Hippocampal formation (tissue), 2 donors: Measurements from ENCODE around the gene CAMSAP1.

Experiments used
- DNase-seq, 2 donors: peaks; one replicate each; lab custom pipeline; 2025; lab: John Stamatoyannopoulos, UW

CAMSAP1 gene

DNA sequence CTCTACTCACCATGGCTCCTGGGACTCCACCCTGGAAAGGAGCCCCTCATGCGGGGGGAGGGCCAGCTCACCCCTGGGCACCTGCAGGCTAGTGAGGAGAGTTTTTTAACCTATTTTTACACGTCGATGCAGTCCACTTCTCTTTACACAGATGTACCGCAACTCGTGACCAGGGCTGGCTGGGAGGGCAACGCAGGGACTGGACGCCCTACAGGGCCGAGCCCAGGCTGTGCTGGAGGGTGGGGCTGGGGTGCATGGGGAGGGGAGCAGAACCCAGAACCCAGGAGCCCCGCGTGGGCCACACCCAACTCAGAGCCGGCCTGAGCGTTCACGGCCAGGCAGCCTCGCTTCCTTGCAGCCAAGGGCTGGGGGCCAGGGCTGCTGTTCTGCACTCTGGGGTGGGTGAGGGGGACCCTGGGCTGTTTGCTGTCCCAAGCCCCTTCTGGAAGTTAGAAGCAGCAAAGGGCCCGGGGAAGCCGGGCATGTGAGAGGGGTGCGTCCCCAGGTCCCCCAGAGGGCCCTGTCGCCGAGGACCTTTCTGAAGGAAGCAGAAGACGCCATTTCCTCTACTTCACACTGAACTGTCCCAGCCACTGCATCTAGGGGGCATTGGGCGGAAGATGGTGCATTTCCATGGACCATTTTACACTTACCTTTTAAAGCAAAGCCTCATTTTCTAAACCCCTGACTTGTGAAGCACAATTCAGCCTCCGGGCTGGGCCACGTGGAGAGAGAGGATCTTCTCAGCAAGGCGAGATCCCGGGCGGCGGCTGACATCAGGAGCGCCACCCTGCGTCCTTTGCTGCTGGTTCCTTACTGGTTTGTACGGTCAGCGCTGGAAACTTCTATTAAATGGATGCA is 114.8 kb downstream of the CAMSAP1 start:
- DNase-seq: no peak

DNA sequence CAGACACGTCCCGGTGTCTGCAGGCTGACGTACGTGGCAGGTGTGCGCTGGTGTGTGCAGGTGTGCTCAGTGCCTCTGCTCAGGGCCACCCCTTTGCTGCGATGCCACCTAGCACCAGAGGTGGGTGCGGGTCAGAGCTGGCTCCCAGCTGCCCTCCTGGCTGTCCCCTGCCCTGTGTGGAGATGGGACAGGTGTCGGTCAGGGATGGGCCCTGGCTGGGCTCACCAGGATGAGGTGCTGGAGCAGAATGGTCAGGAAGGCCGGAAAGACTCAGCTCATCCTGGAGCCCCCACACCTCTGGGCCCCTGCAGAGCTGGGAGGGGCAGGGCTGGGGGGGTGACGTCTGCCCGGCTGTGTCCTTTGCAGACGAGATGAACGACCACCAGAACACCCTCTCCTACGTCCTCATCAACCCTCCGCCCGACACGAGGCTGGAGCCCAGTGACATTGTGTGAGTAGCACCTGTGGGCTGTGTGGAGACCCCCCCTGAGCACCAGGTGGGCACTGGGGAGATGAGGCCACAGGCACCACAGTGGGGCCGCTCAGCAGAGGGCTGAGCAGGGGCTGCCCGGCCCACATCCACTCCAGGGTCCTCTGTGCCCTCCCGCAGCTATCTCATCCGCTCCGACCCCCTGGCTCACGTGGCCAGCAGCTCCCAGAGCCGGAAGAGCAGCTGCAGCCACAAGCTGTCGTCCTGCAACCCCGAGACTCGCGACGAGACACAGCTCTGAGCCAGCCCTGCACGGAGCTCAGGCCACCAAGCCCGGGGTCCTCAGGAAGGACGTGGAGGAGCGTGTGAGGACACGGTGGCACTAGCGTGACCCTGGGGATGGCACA is 115.7 kb downstream of the CAMSAP1 start:
- DNase-seq: no peak

DNA sequence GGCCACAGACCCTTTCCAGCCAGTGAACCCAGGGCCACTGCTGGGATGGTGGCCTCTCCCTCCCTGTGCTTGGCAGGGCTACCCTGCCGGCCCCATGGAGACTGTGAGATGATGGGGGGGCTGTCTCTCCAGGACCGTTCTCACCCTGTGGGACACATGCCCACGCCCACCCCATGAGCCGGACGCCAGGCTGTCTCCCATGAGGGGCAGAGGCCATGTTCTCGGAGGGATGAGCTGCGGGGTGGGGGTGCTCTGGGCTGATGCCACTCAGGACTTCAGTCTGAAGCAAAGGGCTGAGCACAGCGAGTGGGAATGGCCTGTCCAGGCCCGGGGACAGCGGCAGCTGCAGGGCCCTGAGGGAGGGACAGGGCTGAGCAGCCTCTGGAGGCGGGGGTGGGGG is 116.5 kb downstream of the CAMSAP1 start:
- DNase-seq: no peak

DNA sequence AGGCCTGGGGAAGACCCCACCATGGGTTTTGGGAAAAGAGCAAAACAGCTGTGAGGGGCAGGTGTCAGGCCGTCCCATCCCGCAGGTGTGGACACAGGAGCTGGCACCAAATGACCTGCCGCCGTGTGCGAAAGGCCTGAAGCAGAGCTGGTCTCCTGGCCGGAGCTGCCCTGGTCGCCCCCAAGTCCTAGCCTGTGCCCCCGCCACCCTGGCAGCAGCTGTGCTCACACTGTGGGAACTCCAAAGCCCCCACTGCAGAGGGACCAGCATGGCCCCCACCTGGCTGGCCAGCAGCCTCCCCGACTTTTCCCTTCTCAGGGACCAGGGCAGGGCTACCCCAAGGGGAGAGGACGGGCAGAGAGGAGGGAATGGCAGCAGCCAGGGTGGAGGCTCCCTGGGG is 117.0 kb downstream of the CAMSAP1 start:
- DNase-seq: no peak

DNA sequence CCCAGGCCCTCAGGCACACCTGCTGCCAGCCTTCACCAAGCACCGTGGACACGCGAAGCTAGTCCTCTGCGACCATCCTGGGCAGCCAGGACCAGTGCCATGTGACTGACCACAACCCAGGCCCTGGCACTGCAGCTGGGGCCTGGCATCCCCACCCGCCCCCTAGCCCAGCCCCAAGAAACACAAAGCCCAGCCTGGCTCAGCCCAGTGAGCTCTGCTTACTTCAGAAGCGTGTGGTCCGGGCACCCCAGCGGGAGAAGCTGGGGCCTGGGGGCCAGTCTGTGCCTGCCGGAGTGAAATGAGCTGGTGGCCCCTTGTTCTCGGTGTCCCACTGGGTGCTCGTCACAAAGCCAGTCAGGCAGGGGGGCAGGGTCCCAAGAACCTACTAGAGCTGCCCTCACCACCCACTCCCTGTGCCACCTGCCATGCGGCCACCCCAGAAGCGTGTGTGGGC is 117.5 kb downstream of the CAMSAP1 start:
- DNase-seq: no peak

DNA sequence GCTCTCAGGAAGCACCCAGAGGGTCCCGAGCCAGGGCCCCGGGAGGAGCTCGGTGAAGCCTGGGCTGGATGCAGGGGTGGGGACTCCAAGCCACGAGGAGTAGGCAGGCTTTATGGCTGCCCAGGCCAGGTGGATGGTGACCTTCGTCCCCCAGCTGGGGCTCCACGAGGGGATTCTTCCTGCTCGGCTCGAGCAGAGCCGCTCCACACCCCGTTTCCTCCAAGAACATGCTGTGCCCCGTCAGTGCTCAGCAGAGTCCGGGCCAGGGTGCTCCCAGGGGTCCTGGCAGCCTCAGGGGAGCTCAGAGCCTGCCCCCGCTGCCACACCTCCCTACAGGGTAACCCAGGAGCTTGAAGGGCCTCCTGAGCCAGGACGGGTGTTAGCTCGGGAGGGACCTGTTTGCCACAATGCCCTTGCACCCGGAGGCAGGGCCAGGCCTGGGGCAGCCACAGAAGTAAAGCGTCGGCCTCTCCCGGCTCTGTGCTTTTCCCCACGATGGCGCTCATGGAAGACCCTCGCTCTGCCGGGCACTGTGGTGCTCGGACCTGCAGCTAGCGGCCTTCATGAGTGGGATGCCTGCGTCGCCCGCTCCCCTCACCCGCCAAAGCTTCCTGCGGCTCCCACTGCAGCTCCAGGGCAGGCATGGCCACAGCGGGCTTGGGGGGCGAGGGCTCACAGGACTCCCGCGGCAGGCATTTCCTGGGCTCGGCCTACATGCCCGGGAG is 118.6 kb downstream of the CAMSAP1 start:
- DNase-seq: no peak

DNA sequence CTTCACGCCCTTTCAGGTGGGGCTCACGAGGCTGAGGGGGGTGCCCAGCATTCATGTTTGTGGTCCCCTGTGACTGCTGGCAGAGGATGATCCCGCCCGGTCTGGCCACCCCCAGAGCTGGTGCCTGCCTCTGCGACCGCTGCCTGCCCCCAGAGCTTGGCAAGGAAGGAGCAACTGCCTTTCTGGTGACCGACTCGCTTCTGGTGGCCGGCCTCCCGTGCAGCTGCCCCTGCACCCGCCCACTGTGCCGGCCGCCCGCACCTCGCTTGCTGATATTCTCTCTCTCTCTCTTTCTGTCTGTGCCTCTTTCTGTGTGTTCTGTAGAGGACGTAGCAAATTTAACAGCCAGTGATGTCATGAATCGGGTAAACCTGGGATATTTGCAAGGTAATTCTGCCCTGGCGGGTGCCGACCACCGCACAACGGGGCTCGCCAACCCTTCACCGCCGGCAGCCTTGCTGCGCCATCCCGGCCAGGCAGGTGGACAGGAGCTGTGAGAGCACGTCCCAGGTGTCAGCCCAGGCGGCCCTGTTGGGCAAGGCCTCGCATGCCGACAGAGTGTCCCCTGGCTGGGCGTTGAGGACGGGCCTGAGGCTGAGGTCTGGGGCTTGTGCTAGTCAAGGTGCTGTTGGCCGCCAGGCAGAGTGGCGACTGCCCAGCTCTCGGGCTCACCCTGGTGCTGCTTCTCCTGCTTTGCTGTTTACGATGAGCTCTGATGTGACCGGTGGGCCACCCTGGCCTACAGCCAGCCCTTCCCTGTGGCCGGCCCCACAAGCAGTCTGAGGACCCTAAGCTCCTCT is 119.4 kb downstream of the CAMSAP1 start:
- DNase-seq: no peak

DNA sequence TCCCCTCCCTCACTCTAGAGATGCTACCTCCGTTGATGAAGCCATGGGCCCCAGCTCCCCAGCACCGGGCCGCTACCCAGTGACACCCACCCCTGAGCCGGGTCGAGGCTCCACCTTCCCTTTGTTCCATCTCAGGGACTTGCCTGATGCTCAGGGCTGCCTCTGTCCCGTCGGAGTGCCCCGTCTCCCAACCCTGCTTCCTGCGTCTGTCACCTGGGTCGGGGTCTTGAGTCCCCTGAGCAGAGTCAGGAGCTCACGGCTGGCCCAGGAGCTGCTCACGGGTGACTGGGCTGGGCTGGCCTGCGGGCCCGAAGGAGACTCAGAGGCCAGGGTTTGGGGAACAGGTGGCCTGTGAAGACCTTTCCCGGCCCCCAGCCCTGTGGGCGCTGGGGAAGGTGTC is 120.0 kb downstream of the CAMSAP1 start:
- DNase-seq: no peak

DNA sequence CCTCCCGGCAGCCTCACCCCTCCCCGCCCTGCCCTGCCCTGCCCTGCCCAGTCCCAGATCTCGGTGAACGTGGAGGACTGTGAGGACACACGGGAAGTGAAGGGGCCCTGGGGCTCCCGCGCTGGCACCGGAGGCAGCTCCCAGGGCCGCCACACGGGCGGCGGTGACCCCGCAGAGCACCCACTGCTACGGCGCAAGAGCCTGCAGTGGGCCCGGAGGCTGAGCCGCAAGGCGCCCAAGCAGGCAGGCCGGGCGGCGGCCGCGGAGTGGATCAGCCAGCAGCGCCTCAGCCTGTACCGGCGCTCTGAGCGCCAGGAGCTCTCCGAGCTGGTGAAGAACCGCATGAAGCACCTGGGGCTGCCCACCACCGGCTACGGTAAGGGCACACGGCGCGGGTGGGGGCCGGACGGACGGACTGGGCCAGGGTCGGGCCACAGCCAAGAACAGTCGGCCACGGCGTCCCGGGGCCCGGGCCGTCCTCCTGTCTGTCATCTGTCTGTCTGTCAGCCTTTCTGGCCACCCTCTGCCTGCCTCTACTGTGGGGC is 121.1 kb downstream of the CAMSAP1 start:
- no peak for DNase-seq

DNA sequence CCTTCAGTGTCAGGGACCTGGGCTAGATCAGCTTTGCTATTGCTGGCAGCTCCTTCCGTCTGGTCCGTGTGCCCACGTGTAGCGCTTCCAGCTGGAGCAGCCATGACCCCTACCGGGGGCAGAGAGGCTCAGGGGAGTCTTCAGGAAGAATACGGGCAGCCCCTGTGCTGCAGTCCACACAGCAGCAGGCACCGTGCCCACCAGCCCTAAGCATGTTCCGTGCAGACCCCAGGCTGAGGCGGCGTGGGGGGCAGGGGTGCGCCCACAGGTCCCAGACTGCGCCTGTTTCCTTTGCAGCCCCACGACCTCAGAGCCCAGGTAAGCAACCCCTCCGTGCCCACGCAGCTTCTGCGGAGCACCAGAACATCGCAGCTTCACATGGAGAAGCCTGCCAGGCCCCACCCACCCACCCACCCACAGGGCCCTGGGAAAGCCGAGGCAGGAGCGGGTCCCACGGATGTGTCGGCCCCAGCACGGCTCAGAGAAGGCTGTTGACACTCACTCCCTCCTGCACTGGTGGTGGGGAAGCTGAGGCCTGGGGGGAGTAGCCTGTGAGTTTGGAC is 122.3 kb downstream of the CAMSAP1 start:
- no peak for DNase-seq

DNA sequence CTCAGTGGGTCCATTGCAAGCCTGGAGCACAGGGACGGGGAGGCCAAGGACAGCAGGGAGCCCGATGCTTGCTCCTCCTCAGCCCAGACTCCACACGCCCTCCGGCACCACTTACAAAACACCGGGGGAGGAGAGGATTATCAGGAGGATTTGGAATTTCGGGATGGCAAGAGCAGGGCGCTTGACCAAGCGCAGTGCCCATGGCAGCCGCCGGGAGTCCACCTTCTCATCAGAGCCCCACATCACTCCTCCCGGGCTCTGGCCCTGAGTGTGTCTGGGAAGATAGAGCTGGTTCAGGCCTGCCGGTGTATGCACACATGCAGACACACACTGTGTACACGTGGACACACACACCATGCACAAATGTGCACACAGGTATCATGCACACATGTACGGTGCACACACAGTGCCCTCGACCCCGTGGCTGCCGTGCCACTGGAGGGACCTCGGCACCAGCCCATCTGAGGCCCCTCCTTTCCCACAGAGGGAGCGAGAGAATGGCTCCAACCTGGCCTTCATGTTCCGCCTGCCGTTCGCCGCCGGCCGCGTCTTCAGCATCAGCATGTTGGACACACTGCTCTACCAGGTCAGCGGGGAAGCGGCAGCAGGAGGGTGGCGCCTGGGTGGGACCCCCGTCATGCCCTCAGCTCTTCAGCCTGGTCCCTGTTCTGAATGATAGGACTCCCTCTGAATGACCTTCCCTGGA is 123.7 kb downstream of the CAMSAP1 start:
- DNase-seq: no peak

DNA sequence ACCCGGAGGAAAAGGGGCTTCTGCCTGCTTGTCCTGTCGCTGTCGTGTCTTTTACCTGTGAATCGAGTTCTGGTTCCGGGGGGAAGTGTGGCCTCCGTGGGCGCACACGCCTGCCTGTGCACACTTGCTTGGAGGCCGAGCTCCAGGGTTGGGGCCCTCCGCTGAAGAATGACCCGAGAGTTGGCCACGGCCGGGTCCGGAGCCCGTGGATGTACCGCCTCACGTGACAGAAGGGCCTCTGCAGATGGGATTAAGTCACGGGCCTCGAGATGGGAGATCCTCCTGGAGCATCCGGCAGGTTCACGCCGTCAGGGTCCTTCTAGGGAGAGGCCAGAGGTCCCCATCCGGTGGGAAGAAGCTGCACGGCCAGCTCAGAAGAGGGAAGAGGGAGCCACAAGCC is 124.4 kb downstream of the CAMSAP1 start:
- DNase-seq: no peak

DNA sequence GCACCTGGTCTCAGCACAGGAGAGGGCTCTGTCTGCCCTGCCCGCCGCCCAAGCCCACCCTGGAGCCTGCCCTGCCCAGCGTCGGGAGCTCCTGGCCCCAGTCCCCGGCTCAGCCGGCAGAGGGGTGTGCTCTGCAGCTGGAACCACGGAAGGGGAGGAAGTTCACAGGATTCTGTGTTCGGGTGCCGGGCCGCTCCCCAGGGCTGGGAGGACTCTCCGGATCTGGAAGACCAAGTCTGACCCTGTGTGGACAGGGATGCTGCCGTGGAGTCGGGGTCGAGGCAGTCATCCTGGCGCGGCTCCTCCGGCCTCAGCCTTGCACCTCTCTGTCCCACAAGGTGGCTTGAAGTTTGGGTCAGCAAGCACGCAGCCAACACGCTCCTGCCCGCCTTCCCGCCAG is 126.7 kb downstream of the CAMSAP1 start:
- no peak for DNase-seq

DNA sequence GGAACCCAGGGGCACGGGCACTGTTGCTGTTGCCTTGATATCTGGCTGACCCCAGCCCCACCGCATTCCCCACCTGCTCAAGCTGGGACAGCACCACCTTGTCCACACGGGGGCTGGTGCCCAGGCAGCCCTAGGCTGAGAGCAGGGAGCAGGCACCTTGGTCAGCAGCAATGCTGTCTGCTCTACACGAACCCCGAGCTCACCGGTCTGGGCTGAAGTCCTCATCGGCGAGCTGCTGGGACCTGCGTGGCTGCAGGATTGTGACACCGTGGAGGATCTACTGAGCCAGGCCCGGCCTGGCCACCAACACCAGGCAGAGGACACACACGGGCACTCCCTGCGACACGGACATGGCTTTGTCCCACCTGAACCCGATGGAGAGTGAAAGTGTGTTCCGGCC is 127.3 kb downstream of the CAMSAP1 start:
- no peak for DNase-seq

DNA sequence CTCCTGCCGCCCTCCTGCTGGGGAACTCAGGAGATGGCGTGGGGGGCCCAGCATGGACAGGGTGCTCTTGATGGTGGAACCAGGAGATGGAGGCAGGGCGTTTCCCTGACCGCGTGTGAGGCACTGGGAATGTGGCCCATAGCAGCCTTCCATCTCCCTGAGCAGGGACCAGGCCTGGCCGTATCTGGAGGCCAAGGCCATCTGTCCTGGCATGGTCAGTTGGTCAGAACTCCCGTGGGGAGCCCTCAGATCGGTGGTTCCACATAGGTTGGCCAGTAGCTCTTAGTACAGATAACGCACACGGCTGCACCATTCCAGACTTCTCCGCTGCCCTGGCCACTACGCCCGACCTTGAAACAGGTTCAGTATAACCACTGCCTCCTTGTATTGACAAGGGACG is 127.8 kb downstream of the CAMSAP1 start:
- no peak for DNase-seq

DNA sequence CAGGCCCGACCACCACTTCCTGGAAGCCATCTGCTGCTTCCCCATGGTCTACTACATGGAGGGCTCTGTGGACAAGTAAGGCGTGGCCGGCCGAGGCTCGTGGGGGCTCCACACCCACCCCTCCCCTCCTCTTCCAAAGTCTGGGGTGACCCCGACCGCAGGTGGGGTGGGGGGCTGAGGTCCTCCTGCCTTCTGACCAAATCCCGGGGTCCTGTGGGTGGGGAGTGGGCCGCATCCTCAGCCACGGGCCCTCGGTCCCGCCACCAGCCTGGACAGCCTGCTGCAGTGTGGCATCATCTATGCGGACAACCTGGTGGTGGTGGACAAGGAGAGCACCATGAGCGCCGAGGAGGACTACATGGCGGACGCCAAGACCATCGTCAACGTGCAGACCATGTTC is 128.9 kb downstream of the CAMSAP1 start:
- DNase-seq: no peak

DNA sequence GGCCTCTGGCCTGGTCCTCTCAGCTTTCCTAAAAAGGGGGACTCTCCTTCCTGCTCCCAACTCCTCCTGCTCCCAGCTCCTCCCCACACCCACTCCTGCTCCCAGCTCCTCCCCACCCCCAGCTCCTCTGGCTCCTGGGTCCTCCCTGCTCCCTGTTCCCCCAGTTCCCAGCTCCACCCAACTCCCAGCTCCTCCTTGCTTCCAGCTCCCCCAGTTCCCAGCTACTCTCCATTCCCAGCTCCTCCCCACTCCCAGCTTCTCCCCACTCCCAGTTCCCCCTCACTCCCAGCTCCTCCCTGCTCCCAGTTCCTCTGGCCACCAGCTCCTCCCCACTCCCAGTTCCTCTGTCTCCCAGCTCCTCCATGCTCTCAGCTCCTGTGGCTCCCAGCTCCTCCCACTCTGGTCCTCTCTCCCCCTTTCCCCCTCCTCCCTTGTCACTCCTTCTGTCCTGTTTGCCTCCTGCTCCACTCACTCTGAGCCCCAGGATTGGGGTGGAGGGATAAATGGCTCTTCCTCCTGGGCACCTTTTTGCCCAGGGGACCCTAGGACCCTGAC is 129.6 kb downstream of the CAMSAP1 start:
- no peak for DNase-seq

DNA sequence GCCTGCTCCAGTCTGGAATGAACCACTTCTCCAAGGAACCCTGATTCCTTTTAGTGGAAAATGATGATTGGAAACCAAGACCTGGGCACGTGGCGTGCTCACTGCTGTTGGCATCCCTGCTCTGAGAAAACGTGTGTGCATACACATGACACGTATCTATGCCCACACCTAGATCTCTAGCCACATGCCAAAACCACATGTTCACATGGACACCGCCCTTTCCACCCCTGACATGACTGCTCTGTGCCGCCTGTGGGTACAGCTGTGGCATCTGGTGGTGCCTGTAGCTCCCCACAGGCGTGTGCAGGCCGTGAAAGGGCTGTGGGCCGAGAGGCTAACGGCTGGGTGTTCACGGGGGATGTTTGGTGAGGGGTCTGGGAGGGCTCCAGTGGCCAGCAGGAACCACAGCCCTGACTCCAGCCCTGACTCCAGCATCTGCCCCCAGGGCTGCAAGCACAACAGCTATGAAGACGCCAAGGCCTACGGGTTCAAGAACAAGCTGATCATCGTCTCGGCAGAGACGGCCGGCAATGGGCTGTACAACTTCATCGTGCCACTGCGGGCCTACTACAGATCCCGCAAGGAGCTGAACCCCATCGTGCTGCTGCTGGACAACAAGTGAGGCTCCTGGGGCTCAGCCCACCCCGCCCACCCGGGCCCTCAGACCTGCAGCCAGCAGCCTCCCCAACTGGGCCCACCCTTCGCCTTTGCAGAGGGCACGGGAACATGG is 130.3 kb downstream of the CAMSAP1 start:
- DNase-seq: no peak

DNA sequence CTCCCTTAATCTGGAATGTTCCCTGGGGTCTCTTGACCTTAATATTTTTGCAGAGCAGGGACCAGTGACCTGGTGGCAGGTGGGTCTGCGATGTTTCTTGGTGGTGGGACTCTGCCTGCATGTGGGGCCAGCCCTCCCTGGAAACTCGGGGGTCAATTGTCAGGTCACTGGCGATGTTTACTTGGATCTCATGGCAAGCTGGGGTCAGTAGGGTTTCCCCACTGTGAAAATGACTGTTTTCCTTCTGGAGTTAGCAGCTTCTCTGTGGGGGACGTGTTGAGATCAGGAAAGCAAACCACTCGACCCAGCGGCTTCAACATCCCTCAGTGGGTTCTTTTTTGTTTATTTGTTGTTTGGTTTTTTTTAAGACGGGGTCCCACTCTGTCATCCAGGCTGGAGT is 131.4 kb downstream of the CAMSAP1 start:
- no peak for DNase-seq
